NCI-H2196 (cell line): ENCODE data around the gene HDAC7.

Experiments used
- DNase-seq: peaks from one replicate; lab custom pipeline; 2025; ENCODE audit not compliant: unreplicated experiment; lab: John Stamatoyannopoulos, UW

HDAC7 gene

GRCh38 chr12:47779943-47780504 is 39.7 kb downstream of the HDAC7 start:
- no peak for DNase-seq

- DNase-seq, result peak; percentile 84
These were observed 40.3 kb downstream of the HDAC7 start for GRCh38 chr12:47779301-47779942.

- DNase-seq, result no peak
These were observed 40.8 kb downstream of the HDAC7 start for GRCh38 chr12:47778881-47779280.

- peak; percentile 79 for DNase-seq
These were observed 41.8 kb downstream of the HDAC7 start for GRCh38 chr12:47777741-47778558.

- no peak for DNase-seq
These were observed 42.6 kb downstream of the HDAC7 start for GRCh38 chr12:47777151-47777550.

GRCh38 chr12:47776471-47777143 is 43.1 kb downstream of the HDAC7 start:
- no peak for DNase-seq

- no peak for DNase-seq
These were observed 44.4 kb downstream of the HDAC7 start for GRCh38 chr12:47775100-47775911.

GRCh38 chr12:47774663-47775062 is 45.0 kb downstream of the HDAC7 start:
- no peak for DNase-seq

- DNase-seq, result no peak
These were observed 45.7 kb downstream of the HDAC7 start for GRCh38 chr12:47773858-47774580.

GRCh38 chr12:47773062-47773857 is 46.4 kb downstream of the HDAC7 start, which contains the start of gene SLC48A1:
Gene SLC48A1 (plus strand): TSS chr12:47773238. CDS start chr12:47773305, 67 bp downstream.
- DNase-seq, result peak; percentile 77

- DNase-seq, result no peak
These were observed 47.0 kb downstream of the HDAC7 start for GRCh38 chr12:47772738-47773061.

GRCh38 chr12:47772094-47772660 is 47.5 kb downstream of the HDAC7 start:
- no peak for DNase-seq

GRCh38 chr12:47771304-47771703 is 48.4 kb downstream of the HDAC7 start:
- DNase-seq, result no peak

- DNase-seq, result no peak
These were observed 49.5 kb downstream of the HDAC7 start for GRCh38 chr12:47770086-47770726.

- DNase-seq, result no peak
These were observed 50.2 kb downstream of the HDAC7 start for GRCh38 chr12:47769234-47770085.

- DNase-seq, result no peak
These were observed 51.3 kb downstream of the HDAC7 start for GRCh38 chr12:47768323-47768811.

- peak; percentile 62 for DNase-seq
These were observed 52.4 kb downstream of the HDAC7 start for GRCh38 chr12:47767216-47767724.
